NCI-H1092 treated with DMSO at 0.1 percent for 48 hours (cell line): Measurements from ENCODE around the gene SPATS2.
"Not testable (repeated sequence)": the region's sequence is repeated elsewhere in the genome, so short reads cannot be mapped to it uniquely, and the experiment has no call there.

Experiments used
- DNase-seq: peaks from one replicate; lab custom pipeline; 2025; lab: John Stamatoyannopoulos, UW

SPATS2 gene

DNA sequence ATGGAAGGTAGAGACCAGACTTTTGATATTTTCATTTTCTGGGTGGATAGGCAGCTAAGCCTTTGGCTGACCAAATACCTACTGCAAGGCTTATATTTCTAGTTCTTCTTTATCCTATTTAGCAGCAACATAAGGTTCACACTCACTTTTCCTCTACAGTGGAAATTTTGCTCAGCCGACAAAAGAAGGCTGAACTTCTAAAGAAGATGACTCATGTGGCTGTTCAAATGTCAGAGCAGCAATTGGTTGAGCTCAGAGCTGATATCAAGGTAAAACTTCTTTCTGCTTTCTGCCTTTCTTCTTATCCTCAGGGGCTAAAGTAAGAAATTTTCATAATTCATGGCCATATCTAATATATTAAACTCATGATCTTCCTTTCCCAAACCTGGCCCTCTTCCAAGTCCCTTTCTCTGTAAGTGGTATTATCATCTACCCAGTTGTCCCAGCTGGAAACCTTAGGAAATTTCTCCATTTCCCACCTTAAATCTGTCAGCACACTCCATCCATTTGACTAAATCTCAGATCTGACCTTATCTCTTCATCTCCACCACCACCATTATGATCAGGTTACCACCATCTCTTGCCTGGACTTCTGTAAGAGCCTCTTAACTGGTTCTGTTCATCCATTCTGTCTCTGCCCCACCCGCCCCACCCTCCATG, 151.8 kb downstream of the SPATS2 start:
- no peak for DNase-seq

DNA sequence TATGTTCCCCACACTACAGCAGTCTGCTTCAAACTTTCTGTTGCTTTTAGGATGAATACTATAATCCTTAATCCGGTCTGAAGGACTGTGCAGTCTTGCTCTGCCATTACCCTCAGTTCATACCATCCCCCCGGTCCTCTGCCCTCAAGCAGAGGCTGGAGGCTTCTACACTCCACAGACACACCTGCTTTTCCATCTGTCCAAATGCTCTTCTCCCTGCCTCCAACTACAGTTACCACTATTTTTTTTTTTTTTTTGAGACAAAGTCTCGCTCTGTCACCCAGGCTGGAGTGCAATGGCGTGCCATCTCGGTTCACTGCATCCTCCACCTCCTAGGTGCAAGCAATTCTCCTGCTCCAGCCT, 152.3 kb downstream of the SPATS2 start:
- DNase-seq, result no peak

DNA sequence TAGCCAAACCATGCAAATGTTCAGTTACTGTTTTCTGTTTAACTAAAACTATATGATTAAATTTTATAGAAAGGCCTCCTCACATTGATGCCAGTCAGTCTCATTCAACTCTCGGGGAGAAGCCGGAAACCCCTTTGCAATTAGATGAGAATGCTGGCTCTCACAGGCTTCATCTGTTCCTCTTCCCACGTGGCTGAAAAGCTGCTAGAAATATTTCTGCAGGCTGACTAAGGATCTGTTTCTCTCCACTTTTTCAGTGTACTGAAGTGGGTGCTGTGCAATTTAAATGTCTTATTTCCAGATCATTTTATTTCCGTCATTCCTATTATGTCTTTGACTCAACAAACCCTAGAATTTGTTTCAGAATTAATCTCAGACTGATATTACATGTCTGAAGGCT, 154.1 kb downstream of the SPATS2 start:
- DNase-seq, result no peak

DNA sequence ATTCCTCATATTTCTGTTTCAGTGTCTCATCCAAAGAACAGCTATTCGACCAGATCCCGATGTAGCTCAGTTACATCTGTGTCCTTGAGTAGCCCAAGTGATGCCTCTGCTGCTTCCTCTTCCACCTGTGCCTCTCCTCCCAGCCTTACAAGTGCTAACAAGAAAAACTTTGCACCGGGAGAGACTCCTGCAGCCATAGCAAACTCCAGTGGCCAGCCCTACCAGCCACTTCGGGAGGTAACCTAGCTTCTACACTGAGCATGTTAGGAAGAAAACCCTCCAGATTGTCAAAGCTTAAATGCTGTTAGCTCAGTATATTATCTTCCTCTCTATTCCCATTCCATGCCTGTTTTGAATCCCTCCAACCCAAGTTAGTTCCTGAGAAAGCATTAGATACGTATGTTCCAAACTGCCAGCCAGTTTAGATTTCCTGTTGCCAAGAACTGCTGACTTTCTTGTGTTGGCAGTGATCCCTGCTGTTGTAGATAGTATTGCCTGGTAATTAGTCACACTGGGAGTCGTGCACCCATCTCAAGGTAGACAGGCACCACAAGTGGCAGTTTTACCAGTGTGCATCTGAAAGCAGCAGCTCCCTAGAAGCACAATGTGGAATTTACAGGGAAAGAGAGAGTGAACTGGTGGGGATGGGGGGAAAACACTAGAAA, 157.5 kb downstream of the SPATS2 start:
- DNase-seq, result no peak

DNA sequence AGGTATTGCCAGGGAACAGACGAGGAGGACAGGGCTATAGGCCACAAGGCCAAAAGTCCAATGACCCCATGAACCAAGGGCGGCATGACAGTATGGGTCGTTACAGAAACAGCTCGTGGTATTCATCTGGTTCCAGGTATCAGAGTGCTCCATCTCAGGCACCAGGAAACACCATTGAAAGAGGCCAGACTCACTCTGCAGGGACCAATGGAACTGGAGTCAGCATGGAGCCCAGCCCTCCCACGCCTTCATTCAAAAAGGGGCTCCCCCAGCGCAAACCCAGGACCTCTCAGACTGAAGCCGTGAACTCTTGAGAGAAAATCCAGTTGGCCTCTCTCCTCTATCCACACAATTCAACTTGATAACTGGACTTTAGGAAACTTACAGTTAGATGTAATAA, 158.7 kb downstream of the SPATS2 start:
- DNase-seq, result no peak

DNA sequence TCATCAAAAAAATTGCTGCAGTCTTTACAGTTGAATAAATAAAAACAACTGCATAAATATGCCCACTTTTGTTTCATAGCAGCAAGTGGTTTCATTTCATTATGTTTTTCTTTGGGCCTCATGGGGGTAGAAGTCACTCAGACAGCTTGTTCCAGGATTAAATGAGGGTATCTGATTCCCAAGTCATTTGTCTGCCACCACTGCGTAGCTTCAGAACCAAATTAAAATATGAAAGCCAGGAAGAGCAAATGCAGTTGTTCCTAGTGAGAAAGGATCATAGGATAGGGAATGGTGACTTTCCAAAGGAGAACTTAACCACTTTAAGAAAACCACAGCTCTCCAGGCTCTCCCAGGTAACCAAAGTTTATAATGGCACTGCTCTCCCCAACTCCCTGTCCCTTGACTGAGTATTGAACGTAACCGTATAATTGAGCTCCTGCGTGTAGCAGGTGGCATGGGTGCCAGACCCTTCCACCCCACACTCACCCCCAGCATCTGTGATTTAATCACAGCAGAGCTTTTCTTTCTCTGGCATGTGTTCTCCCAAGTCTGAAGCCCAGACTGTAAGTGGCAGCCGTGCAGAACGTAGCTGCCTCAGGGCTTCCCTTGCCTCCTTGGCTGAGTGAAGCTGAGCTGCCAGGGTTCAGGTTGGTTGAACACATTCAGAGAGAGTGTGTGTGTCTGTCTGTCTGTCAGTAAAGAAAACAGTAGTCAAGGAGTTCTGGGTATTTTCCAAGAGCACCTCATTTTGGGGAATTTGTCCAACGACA, 160.3 kb downstream of the SPATS2 start:
- DNase-seq, result no peak

DNA sequence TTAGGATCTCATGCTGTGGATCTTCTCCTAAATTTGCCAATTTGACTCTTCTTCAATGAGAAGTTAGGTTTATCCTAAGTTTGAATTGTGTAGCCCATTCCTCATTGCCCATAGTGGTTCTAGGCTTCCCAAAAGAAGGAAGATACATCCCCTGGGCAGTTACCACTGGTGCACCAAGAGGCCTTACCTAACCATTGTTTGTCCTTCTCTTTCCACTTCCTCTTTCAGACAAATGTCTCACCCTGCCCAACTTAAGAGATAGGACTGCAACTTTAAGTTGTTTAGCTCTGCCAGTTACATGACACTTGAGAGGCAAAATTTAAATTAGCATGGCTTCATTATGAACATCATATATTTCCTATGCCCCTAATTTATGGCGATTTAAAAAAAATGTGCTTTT, 162.2 kb downstream of the SPATS2 start:
- DNase-seq, result no peak

DNA sequence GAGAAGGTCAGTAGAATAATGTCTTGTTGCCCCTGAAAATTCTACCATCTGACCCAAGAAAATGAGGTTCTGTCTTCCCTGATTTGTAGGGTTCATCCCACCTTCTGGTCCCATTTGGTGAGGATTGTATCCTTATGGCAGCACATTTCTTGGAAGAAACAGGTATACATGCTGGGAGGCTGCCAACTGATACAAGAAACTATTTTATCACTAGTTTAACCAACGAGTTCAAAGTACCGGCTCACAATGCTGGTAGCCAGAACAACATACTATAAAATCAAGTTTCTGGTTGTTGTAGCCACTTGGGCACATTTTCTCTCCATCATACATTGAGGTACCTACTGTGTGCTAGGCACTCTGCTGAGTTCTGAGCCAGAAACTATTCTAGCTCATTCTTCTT, 164.5 kb downstream of the SPATS2 start:
- DNase-seq, result no peak

DNA sequence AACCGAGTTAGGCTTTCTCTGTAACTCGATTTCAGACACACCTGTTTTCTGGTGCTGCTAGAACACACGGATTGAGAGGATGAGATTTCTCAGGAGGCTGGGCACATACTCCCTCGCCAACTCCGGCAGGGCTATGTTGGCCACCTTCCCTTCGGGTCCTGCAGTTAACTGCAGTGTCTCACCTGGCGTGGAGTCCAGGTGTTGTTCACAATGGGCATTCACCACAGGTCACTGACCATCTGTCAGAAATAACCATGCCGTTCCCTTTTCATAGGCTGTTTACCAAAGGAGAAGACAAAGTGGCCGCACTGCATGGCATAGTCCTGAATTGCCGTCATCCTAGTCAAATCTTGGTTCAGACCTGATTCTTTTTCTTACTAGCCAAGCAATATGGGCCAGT, 166.1 kb downstream of the SPATS2 start:
- no peak for DNase-seq

DNA sequence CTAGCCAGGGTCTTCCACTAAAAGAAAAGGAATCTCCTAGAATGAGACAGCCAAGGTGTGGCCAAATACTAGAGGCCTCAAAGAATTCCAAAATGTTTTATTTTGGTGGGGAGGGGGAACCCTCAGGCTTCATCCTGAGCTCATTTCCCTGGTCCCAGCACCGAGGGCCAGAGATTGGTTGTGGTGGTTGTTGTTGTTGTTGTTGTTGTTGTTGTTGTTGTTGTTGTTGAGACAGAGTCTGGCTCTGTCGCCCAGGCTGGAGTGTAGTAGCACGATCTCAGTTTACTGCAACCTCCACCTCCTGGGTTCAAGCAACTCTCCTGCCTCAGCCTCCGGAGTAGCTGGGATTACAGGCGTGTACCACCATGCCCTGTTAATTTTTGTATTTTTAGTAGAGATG, 166.9 kb downstream of the SPATS2 start:
- DNase-seq, result not testable (repeated sequence)

DNA sequence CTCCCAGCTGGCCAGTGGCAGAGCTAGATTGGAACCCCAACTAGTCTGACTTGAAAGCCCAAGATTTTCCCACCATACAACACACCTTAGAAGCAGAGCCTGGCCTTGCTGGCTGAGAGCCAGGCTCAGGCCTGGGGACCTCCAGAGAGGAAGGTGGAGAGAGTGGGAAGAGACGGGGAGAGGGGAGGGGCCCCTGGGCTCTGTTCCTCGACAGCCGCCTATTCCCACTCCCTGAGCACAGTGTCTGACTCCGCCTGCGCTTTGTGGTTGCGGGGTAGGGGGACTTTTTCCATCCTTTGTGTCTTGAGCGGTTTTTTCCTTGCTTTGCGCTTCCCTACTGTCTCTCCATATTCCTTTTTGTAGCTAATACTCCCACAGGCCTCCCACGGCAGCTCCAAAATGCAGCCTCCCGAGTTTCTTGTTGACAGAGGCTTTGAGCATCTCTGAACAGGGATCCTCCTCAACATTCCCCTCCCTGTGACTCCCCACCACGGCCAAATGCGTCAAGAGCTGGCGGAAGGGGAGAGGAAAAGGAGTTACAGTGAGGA, 167.5 kb downstream of the SPATS2 start:
- DNase-seq, result no peak

DNA sequence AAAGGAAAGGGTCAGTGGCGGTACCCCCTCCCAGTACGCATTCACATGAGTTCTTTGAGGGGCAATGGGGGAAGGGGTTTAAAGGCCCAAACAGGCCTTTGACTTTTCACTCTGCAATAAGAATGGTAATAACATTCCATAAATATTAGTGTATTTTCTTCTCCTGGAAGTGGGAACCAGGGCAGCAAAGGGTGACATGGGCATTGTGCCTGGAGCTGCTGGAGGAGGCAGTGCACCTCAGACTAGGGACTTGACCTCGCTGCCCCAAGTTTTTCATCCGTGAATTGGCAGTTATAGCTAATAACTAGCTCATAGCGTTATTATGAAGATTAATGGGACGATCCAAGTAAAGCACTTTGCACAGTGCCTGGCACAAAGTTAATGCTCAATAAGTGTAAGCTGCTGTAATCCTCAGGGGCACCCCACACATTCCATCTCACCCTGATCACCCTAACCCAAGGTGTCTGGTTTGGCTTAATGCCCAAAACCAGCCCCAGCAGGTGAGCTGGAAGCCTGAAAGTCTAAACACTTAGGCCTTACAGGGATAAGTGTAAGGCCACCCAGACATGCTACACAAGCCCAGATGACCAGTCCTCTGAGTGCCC, 168.8 kb downstream of the SPATS2 start:
- DNase-seq, result no peak

DNA sequence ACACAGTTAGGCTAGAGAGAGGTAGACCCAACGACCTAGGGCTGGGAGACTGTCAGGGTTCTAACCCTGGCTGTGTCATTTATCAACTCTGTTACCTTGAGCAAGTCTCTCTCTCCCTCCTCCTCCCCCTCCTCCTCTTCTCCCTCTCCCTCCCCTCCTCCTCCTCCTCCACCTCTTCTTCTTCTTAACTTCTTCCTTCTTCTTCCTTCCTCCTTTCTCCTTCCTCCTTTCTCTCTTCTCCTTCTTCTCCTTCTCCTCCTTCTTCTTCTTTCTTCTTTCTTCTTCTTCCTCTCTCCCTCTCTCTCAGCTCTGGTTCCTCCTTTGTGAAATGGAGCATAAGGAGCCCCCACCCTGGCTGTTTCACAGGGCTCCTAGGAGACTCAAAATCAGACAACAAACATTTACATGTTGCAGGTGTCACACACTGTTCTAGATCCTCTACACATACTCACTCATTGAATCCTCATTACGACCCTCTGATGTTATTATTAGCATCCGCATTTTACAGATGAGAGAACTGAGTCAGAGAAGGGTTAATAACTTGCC, 169.3 kb downstream of the SPATS2 start:
- no peak for DNase-seq

DNA sequence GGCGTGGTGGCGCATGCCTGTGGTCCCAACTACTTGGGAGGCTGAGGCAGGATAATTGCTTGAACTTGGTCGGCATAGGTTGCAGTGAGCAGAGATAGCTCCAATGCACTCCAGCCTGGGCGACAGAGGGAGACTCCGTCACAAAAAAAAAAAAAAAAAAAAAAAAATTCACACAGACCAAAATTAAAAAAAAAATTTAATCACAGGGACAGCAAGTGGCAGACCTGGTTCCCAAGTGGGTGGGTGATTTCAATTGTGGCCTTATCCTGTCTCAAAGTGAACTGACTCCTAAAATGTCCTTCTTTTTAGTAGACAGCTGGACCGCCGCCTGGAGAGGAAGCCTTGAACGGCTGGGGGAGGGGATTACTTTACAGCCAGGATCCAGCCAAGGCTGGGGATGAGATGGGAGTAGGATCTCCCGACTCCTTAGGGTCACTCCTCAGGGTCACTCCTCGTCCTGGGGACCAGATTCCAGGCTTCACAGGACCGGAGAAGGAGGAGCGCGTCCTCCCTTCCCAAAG, 170.0 kb downstream of the SPATS2 start:
- DNase-seq, result peak; percentile 25

DNA sequence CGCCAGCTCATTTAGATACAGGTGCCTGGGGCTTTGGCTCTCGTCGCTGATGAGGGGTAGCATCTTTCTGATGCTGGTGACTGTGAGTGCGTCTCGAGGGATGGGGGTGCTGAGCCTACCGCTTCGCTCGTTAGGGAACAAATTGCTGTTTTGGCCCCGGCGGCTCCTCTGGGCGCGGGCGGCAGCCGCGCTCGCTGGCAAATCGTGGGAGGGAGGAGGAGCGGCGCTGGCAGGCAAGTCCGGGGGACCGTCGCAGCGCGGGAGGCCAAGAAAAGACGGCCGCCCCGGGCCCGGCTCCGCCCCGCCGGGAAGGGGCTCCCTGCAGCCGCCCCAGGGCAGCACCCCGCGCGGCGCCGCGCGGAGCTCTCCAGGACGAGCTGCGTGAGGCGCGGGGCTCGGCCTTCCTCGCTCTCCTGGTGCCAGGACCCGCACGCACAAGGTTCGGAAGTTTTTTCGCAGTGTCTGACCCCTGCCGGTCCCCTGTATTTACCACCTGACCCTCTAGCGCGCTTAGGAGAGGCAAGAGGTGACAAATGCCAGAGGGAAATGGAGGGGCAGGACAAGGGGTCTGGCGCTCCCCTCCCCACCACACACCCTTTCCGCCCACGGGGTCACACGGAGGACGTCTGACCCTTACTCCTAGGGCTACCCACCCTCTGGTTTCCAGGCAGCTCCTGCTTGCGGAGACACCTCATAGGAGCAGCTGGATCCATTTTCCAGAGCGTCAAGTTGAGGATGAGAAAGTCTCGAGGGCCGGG, 170.7 kb downstream of the SPATS2 start:
- DNase-seq, result no peak

DNA sequence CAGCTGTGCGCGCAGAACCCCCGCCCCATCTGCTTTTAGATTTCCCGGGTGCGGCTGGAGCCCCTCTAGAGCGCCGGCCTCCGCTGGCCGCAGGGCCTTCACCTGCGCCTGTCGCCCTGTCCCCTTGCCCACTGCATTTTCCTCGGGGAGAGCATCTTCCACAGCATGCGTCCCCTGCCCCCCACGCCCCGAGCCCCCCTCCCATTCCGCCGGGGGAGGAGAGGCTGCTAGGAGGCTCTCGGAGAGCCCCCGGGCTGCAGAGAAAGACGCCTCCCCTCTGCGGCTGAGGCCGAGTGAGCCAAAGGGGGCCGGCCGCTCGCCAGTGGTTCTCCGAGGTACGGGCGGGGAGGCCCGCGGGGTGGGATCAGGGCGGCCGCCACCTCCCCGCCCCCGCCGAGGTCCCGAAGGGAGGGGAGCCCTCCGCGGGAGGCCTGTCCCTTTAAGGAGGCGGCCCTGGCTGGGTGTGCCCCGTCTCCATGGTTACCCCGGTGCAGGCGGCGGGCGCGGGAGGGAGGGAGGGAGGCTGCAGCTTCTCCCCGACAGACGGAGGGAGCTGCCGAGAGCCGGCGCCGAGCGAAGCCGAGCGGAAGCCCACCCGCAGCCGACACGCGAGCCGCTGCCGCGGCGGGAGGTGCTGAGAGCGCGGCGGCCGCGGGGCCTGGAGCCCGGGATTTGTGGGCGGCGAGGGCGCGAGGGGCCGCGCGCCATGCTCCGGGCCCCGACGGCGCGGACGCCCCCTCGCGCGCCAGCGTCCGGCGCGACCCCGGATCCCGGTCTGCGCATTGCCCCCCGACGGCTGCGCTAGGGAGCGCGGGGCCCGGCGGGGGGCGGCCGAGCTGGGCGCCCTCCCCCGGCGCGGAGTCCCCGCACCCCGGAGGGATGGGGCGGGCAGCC, 171.5 kb downstream of the SPATS2 start, which contains the start of gene KCNH3:
Gene KCNH3, plus strand, starts transcription at position 521 of the 894 bp plus-strand sequence. CDS start 387 bp downstream, outside the sequence.
- peak; percentile 61 for DNase-seq

DNA sequence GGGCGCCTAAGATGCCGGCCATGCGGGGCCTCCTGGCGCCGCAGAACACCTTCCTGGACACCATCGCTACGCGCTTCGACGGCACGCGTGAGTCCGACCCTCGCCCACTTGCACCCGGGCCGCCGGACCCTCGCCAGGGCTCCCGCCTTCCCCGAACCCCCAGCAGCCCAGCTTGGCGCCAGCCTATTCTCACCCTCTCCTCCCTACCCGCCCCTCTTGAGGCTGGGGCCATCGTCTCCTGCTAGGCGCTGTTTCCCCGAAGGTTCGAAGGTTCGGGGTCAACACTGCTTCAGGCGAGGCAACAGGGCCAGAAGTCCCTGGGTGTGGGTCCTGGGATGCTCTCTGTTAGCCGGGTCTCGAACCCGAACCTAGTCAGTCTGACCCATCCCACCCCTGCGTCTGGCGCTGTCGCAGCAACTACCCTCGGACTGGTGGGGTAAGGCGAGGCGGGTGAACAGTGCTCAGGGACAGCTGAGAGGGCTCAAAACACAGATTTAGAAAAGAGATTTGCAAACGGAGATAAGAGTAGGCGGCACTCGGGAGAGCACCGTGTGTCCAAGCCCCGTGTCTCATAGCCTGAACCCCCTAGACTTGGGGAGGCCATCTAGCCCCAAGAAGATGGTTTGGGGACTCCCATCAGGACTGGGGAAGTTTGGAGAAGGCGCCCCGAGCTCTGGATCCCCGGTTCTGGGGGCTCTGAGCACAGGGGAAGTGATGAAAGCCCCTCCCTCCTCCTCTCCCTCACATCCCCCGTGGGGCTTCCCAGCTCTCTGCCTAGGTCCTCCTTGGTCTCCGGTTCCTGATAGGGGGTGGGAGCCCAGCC, 172.4 kb downstream of the SPATS2 start:
- no peak for DNase-seq

DNA sequence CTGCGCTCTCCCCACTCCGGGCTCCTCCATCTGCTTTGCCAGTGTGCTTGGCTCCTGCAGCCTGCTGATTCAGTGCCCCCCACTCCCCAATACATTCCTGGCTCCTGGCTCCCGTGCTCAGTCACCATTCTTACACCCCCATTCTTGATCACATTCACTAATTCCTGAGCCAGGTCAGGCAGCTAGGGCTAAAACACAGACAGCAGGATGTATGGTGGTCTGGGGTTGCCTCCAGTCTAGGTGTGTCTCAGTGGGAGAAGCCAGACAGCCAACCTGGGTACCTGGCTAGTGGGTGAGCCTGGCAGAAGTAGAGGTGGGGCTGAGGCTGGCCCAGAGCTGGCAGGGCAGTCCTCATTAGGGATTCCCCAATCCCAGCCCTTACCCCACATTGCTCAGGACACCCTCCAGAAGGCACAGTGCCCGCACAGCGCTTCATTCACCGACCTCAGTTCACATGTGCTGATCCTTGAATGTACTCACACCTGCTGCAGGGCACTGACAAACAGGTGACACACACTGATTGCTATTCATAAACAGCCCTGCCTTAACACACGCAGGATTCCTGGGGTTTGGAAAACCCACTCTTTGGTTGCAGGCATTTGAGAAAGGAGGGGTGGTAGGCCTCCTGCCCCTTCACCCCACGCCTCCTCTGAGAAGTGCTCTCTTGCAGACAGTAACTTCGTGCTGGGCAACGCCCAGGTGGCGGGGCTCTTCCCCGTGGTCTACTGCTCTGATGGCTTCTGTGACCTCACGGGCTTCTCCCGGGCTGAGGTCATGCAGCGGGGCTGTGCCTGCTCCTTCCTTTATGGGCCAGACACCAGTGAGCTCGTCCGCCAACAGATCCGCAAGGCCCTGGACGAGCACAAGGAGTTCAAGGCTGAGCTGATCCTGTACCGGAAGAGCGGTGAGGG, 173.2 kb downstream of the SPATS2 start:
- no peak for DNase-seq
